Measurements from ENCODE around the gene AK2. TPM values are rescaled to one million over a fixed set of nuclear protein-coding genes. Genes with fewer than 3 reads are reported as not detected.

Gene AK2
- total and polyA plus RNA-seq, 3 donors from 2014 or later: 144 to 219 (median 181) TPM

GRCh38 chr1:33012165-33012564 lies 24.5 kb downstream of the AK2 start:
- no peak for TF ChIP-seq CTCF (IDR thresholded peaks at IDR 0.05)
- TF ChIP-seq POLR2A (IDR thresholded peaks at IDR 0.05): no peak
- no peak for DNase-seq
- H3K36me3 ChIP-seq (ENCODE audit: low read depth, missing control alignments): no peaks in the 10 kb centered on the region
- H3K9me3 ChIP-seq: no peaks in the 10 kb centered on the region
- peaks cover 22% of the 10 kb centered on the region for H3K4me1 ChIP-seq
- no peak overlapping the region for H3K4me3 ChIP-seq
- no peaks in the 10 kb centered on the region for H3K27me3 ChIP-seq
- 66 to 73% methylated on average over 3 of the region's 3 CpGs for WGBS, 2 donors
- intact Hi-C loops (cut with DNase I; ENCODE audit: low total_unique reads): no loop called here
- peak overlapping the region; percentile 43 to 72 for H3K27ac ChIP-seq

GRCh38 chr1:33010932-33011731 lies 25.6 kb downstream of the AK2 start:
- H3K4me1 ChIP-seq: peaks cover 26% of the 10 kb centered on the region
- peak overlapping the region; percentile 43 to 72 for H3K27ac ChIP-seq
- H3K9me3 ChIP-seq: no peaks in the 10 kb centered on the region
- no peaks in the 10 kb centered on the region for H3K36me3 ChIP-seq (ENCODE audit: low read depth, missing control alignments)
- no peak overlapping the region for H3K4me3 ChIP-seq
- intact Hi-C loops (cut with DNase I; ENCODE audit: low total_unique reads): no loop called here
- no peak for TF ChIP-seq CTCF (IDR thresholded peaks at IDR 0.05)
- no peak for TF ChIP-seq POLR2A (IDR thresholded peaks at IDR 0.05)
- H3K27me3 ChIP-seq: no peaks in the 10 kb centered on the region
- DNase-seq: peak; percentile 68
- WGBS, 2 donors: 50 to 59% methylated on average over 5 of the region's 5 CpGs

GRCh38 chr1:33009561-33009960 lies 27.1 kb downstream of the AK2 start:
- intact Hi-C loops (cut with DNase I; ENCODE audit: low total_unique reads): no loop called here
- 0 to 57% methylated on average over 1 of the region's 1 CpG for WGBS, 2 donors

GRCh38 chr1:33008051-33008914 lies 28.4 kb downstream of the AK2 start:
- Histone ChIP-seq H3K9me3 (no peaks in the 10 kb centered on the region), H3K4me1 (peaks cover 34% of the 10 kb centered on the region), H3K27ac (no peak overlapping the region), H3K27me3 (no peaks in the 10 kb centered on the region), H3K4me3 (no peak overlapping the region), H3K36me3 (ENCODE audit: low read depth, missing control alignments) (no peaks in the 10 kb centered on the region)
- no peak for TF ChIP-seq CTCF (IDR thresholded peaks at IDR 0.05)
- TF ChIP-seq POLR2A (IDR thresholded peaks at IDR 0.05): no peak
- 82 to 92% methylated on average over 13 of the region's 13 CpGs for WGBS, 2 donors
- DNase-seq: no peak
- intact Hi-C loops (cut with DNase I; ENCODE audit: low total_unique reads): no loop called here

More at GRCh38 chr1:33009561-33009960, 27.1 kb downstream of the AK2 start:
- DNase-seq: peak; percentile 64
- peak overlapping the region in 1 of 2 donors; percentile 9 for H3K27ac ChIP-seq
- H3K4me1 ChIP-seq: peaks cover 34% of the 10 kb centered on the region
- H3K9me3 ChIP-seq: no peaks in the 10 kb centered on the region
- no peak for TF ChIP-seq CTCF (IDR thresholded peaks at IDR 0.05)
- no peak for TF ChIP-seq POLR2A (IDR thresholded peaks at IDR 0.05)
- no peaks in the 10 kb centered on the region for H3K27me3 ChIP-seq
- H3K36me3 ChIP-seq (ENCODE audit: low read depth, missing control alignments): no peaks in the 10 kb centered on the region
- no peak overlapping the region for H3K4me3 ChIP-seq
